Keratinocyte (primary cell): ENCODE measurements around the gene MGAT3.

ENCODE experiments used
- EZH2 ChIP-seq: IDR thresholded peaks from one replicate; pipeline ENCODE4 v1.6.1; 2012; ENCODE audit warnings: inconsistent platforms, mild to moderate bottlenecking, low read length, moderate library complexity
- TF ChIP-seq, protein P1 (sequence below), 3 experiments: IDR thresholded peaks in 1 of 3; conservative IDR thresholded peaks in 1 of 3; optimal IDR thresholded peaks in 1 of 3; 2 replicates in 2 of 3; 3 replicates in 1 of 3; pipeline versions ENCODE3 to v1.5.1; 2011; ENCODE audit warnings: low read length in 3 of 3, mild to moderate bottlenecking in 3 of 3, moderate library complexity in 2 of 3, control low read depth in 1 of 3, inconsistent platforms in 1 of 3; ENCODE audit not compliant: insufficient read depth in 2 of 3; ENCODE audit errors: extremely low read depth in 1 of 3

DNA sequence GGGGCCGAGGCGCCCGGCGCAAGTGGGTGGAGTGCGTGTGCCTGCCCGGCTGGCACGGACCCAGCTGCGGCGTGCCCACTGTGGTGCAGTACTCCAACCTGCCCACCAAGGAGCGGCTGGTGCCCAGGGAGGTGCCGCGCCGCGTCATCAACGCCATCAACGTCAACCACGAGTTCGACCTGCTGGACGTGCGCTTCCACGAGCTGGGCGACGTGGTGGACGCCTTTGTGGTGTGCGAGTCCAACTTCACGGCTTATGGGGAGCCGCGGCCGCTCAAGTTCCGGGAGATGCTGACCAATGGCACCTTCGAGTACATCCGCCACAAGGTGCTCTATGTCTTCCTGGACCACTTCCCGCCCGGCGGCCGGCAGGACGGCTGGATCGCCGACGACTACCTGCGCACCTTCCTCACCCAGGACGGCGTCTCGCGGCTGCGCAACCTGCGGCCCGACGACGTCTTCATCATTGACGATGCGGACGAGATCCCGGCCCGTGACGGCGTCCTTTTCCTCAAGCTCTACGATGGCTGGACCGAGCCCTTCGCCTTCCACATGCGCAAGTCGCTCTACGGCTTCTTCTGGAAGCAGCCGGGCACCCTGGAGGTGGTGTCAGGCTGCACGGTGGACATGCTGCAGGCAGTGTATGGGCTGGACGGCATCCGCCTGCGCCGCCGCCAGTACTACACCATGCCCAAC, 31.2 kb downstream of the MGAT3 start:
- TF ChIP-seq, protein P1, sequence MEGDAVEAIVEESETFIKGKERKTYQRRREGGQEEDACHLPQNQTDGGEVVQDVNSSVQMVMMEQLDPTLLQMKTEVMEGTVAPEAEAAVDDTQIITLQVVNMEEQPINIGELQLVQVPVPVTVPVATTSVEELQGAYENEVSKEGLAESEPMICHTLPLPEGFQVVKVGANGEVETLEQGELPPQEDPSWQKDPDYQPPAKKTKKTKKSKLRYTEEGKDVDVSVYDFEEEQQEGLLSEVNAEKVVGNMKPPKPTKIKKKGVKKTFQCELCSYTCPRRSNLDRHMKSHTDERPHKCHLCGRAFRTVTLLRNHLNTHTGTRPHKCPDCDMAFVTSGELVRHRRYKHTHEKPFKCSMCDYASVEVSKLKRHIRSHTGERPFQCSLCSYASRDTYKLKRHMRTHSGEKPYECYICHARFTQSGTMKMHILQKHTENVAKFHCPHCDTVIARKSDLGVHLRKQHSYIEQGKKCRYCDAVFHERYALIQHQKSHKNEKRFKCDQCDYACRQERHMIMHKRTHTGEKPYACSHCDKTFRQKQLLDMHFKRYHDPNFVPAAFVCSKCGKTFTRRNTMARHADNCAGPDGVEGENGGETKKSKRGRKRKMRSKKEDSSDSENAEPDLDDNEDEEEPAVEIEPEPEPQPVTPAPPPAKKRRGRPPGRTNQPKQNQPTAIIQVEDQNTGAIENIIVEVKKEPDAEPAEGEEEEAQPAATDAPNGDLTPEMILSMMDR (optimal IDR thresholded peaks at IDR 0.05 in 1 of 3, IDR thresholded peaks at IDR 0.05 in 1 of 3, conservative IDR thresholded peaks at IDR 0.05 in 1 of 3; ENCODE audit: extremely low read depth in 1 of 3, insufficient read depth in 2 of 3, low read length in 3 of 3): no peak
- TF ChIP-seq EZH2: no peak
